SK-N-DZ (cell line): ENCODE results near the gene ARPC2. TPM values are rescaled to one million over a fixed set of nuclear protein-coding genes. Genes with fewer than 3 reads are reported as not detected.
"Not testable (repeated sequence)": the region's sequence is repeated elsewhere in the genome, so short reads cannot be mapped to it uniquely, and the experiment has no call there.

Experiments used
- DNase-seq: peaks from one replicate; pipeline ENCODE4 v3.0.0-alpha.2; 2015; ENCODE audit warnings: low spot score
- polyA plus RNA-seq, 2 experiments: library from polyadenylated mRNA; depleted of rRNA; stranded (reverse); fragments of >200 nt; gene quantifications; 2 replicates each; pipeline ENCODE4 v1.2.3, GENCODE V29; 2014

The ARPC2 gene
- polyA plus RNA-seq (2014; cell fraction: cytosol; rRNA removed): 158 and 173 TPM in 2 replicates
- polyA plus RNA-seq (2014; cell fraction: nucleus; rRNA removed): 128 and 135 TPM in 2 replicates

- peak; percentile 90 for DNase-seq
These were observed at the start of gene ARPC2 for GRCh38 chr2:218216674-218217359. Gene ARPC2, plus strand, starts transcription at chr2:218217189. Its CDS starts 282 bp downstream, at chr2:218217471.

GRCh38 chr2:218168016-218168415 lies 49.0 kb upstream of the ARPC2 start:
- DNase-seq: no peak

GRCh38 chr2:218168635-218169462 lies 48.1 kb upstream of the ARPC2 start:
- peak; percentile 54 for DNase-seq

GRCh38 chr2:218169757-218170546 lies 47.0 kb upstream of the ARPC2 start:
- DNase-seq: no peak

- DNase-seq: not testable (repeated sequence)
These were observed 45.2 kb upstream of the ARPC2 start for GRCh38 chr2:218171744-218172143.

GRCh38 chr2:218172845-218173244 lies 44.1 kb upstream of the ARPC2 start:
- DNase-seq: no peak

GRCh38 chr2:218179782-218180181 lies 37.2 kb upstream of the ARPC2 start:
- no peak for DNase-seq

- DNase-seq: no peak
These were observed 36.4 kb upstream of the ARPC2 start for GRCh38 chr2:218180467-218181114.

- DNase-seq: no peak
These were observed 32.7 kb upstream of the ARPC2 start for GRCh38 chr2:218184331-218184730.

- DNase-seq: peak; percentile 56
These were observed 30.6 kb upstream of the ARPC2 start for GRCh38 chr2:218186355-218186766.

- DNase-seq: no peak
These were observed 30.1 kb upstream of the ARPC2 start for GRCh38 chr2:218186876-218187275.

- DNase-seq: no peak
These were observed 29.5 kb upstream of the ARPC2 start for GRCh38 chr2:218187296-218188015.

- no peak for DNase-seq
These were observed 28.5 kb upstream of the ARPC2 start for GRCh38 chr2:218188528-218188927.

- DNase-seq: no peak
These were observed 24.0 kb upstream of the ARPC2 start for GRCh38 chr2:218192902-218193430.

GRCh38 chr2:218193701-218194100 lies 23.3 kb upstream of the ARPC2 start:
- no peak for DNase-seq

GRCh38 chr2:218194880-218195279 lies 22.1 kb upstream of the ARPC2 start:
- peak; percentile 43 for DNase-seq

- no peak for DNase-seq
These were observed 20.0 kb upstream of the ARPC2 start for GRCh38 chr2:218196974-218197373.

- DNase-seq: no peak
These were observed 14.7 kb upstream of the ARPC2 start for GRCh38 chr2:218202266-218202665.

GRCh38 chr2:218209078-218209477 lies 7.9 kb upstream of the ARPC2 start:
- DNase-seq: no peak

- DNase-seq: no peak
These were observed 2.9 kb upstream of the ARPC2 start for GRCh38 chr2:218214116-218214515.

- DNase-seq: no peak
These were observed 684 bp upstream of the ARPC2 start for GRCh38 chr2:218216336-218216673.
